Right atrium auricular region (tissue), 2 donors: ENCODE data around the gene ANKFN1. TPM values are rescaled to one million over a fixed set of nuclear protein-coding genes. Genes with fewer than 3 reads are reported as not detected.
"Not testable (repeated sequence)": the region's sequence is repeated elsewhere in the genome, so short reads cannot be mapped to it uniquely, and the experiment has no call there.

Source experiments
- DNase-seq: peaks from one replicate; pipeline ENCODE4 v3.0.0-alpha.2; 2019; ENCODE audit warnings: low spot score
- H3K27ac ChIP-seq, 2 donors: fragments of 200-600 bp; sonication (generic); 1 replicate in 1 of 2; 2 replicates in 1 of 2; pipeline ENCODE4 v1.5.1; 2016 to 2019
- H3K27me3 ChIP-seq, 2 donors: fragments of 200-600 bp; sonication (generic); one replicate each; pipeline versions ENCODE4 v1.5.1 to v1.6.0; 2017 to 2019
- H3K36me3 ChIP-seq: fragments of 200-600 bp; sonication (generic); one replicate; pipeline ENCODE4 v1.5.1; 2016
- H3K4me1 ChIP-seq, 2 donors: fragments of 200-600 bp; sonication (generic); one replicate each; pipeline versions ENCODE4 v1.5.1 to v1.6.0; 2017 to 2019
- H3K4me3 ChIP-seq, 2 donors: fragments of 200-600 bp; sonication (generic); 1 replicate in 1 of 2; 2 replicates in 1 of 2; pipeline ENCODE4 v1.5.1; 2017 to 2019; ENCODE audit warnings: mild to moderate bottlenecking in 1 of 2, moderate library complexity in 1 of 2
- H3K9me3 ChIP-seq, 2 donors: fragments of 200-600 bp; sonication (generic); one replicate each; pipeline ENCODE4 v1.5.1; 2019
- total RNA-seq, 2 donors: library from RNA; depleted of rRNA; stranded (reverse); fragments of >200 nt; gene quantifications; one replicate each; pipeline ENCODE4 v1.1.0, GENCODE V29; 2016
- TF ChIP-seq, protein P1 (sequence below), 2 donors: fragments of 200-600 bp; sonication (generic); IDR thresholded peaks; one replicate each; pipeline ENCODE4 v1.5.1; 2019; ENCODE audit warnings: antibody characterized with exemption in 2 of 2

Gene ANKFN1
- total RNA-seq, 2 donors from 2014 or later: 0.67 TPM; not detected in 1

DNA sequence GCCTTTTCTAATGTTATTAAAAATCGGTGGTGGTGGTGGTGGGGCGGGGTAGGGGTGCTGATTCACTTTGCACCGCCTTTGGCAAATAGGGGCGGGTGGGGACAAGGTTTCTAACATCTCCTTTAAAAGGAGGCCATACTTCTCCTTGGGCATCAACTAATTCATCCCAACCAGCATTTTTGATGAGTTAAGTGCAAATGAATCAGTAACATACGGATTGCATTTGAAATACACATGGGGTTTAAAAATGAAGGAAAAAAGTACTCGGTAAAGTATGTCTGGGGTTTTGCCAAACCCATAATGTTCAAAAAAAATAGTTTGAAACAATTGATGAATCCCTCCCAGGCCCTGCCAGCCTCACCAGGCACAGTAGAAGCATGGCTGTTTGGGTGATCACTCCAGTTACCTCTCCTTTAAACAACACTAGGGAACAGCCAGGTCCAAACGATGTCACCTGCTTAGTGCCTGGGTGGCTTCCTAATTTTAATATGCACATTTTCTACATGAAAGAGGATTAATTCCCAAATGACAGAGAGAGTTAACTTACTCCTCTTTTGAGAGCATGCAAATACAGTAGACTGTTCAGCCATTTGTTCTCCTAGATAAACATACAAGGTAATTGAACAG, 107.2 kb downstream of the ANKFN1 start:
- no peaks in the 10 kb centered on the region for H3K4me1 ChIP-seq
- TF ChIP-seq, protein P1, sequence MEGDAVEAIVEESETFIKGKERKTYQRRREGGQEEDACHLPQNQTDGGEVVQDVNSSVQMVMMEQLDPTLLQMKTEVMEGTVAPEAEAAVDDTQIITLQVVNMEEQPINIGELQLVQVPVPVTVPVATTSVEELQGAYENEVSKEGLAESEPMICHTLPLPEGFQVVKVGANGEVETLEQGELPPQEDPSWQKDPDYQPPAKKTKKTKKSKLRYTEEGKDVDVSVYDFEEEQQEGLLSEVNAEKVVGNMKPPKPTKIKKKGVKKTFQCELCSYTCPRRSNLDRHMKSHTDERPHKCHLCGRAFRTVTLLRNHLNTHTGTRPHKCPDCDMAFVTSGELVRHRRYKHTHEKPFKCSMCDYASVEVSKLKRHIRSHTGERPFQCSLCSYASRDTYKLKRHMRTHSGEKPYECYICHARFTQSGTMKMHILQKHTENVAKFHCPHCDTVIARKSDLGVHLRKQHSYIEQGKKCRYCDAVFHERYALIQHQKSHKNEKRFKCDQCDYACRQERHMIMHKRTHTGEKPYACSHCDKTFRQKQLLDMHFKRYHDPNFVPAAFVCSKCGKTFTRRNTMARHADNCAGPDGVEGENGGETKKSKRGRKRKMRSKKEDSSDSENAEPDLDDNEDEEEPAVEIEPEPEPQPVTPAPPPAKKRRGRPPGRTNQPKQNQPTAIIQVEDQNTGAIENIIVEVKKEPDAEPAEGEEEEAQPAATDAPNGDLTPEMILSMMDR (IDR thresholded peaks at IDR 0.05): no peak
- no peak for DNase-seq
- H3K4me3 ChIP-seq: no peak overlapping the region
- no peak overlapping the region for H3K27ac ChIP-seq
- H3K27me3 ChIP-seq: no peaks in the 10 kb centered on the region
- no peaks in the 10 kb centered on the region for H3K36me3 ChIP-seq
- H3K9me3 ChIP-seq: no peaks in the 10 kb centered on the region

DNA sequence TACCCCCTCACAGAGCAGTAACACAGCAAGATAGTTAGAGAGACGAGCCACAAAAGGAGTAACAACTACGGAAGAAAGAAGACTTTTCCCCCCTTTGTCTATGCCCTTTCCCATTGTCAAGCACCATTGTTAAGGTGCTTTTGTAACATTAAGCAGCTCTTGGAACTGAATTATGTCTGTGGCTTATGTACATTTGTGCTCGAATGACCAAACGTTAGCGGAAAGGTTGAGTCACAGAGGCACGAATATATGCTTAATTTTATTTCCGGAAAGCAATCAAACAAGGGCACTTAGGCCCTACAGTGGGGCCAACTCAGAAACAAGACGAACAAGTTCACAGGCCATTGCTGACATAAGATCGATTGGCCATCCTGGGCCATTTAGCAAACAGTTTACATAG, 109.5 kb downstream of the ANKFN1 start:
- no peaks in the 10 kb centered on the region for H3K36me3 ChIP-seq
- H3K27ac ChIP-seq: no peak overlapping the region
- no peaks in the 10 kb centered on the region for H3K4me1 ChIP-seq
- TF ChIP-seq, protein P1 (IDR thresholded peaks at IDR 0.05): no peak
- no peak overlapping the region for H3K4me3 ChIP-seq
- H3K9me3 ChIP-seq: no peaks in the 10 kb centered on the region
- DNase-seq: no peak
- H3K27me3 ChIP-seq: no peaks in the 10 kb centered on the region

DNA sequence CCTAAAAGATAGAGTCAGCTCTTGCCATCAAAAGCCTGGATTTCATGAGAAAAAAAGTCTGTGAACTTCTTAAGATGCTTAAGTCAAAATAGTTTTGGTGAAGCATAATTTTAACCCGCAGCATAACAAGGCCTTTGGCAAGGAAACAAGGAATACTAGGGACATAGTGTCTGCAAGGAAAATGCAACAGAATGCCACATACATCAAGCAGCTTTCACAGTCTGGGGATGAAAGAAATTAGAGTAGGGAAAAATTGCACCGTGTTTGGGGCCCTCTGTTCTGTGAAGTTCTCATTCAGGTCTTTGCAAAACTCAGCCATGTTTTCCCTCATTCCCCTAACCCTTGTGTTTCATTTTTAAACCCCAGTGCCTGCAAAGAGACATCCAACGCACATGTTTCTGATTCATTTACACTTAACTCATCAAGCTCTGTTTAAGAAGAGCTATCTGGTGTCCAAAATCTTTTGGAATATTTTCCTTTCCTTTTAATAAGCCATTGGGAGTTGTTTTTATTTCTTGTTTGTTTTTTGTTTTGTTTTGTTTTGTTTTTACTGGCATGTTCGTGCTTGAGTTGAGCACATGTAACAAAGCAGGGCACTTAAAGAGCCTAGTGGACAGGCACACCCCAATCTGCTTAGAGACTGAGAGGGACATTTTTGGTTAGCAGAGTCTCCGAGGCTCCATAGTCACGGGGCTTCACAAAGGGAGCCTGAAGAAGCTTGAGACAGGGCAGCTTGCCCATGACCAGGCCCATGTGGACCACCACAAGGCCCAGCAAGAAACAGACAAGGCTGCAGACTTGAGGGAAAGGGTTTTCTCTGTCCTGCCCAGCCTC, 116.5 kb downstream of the ANKFN1 start:
- TF ChIP-seq, protein P1 (IDR thresholded peaks at IDR 0.05): no peak
- no peaks in the 10 kb centered on the region for H3K36me3 ChIP-seq
- H3K4me3 ChIP-seq: no peak overlapping the region
- no peaks in the 10 kb centered on the region for H3K27me3 ChIP-seq
- H3K9me3 ChIP-seq: no peaks in the 10 kb centered on the region
- H3K4me1 ChIP-seq: no peaks in the 10 kb centered on the region
- H3K27ac ChIP-seq: no peak overlapping the region
- DNase-seq: no peak

DNA sequence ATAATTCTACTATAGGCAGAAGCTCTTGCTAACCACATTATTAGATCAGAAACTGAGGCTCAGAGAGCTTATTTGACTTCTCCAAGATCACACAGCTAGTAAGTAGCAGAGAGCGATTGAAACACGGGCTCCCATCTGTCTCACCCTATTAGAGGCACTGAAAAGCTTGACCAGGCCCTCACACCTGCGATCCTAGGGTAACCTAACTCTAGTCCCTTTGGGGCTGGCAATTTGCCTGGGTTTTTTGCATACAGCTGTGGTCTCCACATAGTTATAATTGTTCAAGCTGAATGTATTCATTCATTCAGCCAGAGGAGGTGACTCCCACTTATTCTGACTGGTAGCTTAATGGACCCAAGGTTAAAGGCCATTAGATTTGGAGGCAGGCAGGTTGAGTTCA, 121.2 kb downstream of the ANKFN1 start:
- TF ChIP-seq, protein P1 (IDR thresholded peaks at IDR 0.05): no peak
- Histone ChIP-seq H3K27ac (no peak overlapping the region), H3K36me3 (no peaks in the 10 kb centered on the region), H3K4me3 (no peak overlapping the region), H3K9me3 (no peaks in the 10 kb centered on the region), H3K27me3 (no peaks in the 10 kb centered on the region), H3K4me1 (no peaks in the 10 kb centered on the region)
- DNase-seq: no peak

DNA sequence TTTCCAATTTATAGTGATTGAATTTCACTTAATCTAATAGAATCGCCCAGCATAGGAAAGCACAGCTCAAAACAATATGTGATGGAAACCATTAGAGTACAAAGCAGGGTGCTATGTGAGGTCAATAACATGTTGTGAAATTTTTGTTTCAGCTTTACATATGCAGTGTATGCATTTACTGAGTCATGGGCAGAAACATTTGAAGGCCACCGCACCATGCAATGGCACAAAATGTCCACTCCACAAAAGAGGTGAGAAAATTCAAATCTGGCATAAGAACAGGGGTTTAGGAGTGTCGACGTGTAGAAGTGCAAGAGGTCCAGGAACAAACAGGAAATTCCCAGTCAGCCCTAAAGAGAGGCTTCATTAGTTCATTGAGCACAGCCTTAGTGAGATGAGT, 131.2 kb downstream of the ANKFN1 start:
- TF ChIP-seq, protein P1 (IDR thresholded peaks at IDR 0.05): no peak
- H3K4me3 ChIP-seq: no peak overlapping the region
- no peaks in the 10 kb centered on the region for H3K9me3 ChIP-seq
- no peak overlapping the region for H3K27ac ChIP-seq
- H3K36me3 ChIP-seq: no peaks in the 10 kb centered on the region
- H3K27me3 ChIP-seq: no peaks in the 10 kb centered on the region
- H3K4me1 ChIP-seq: no peaks in the 10 kb centered on the region
- DNase-seq: no peak

DNA sequence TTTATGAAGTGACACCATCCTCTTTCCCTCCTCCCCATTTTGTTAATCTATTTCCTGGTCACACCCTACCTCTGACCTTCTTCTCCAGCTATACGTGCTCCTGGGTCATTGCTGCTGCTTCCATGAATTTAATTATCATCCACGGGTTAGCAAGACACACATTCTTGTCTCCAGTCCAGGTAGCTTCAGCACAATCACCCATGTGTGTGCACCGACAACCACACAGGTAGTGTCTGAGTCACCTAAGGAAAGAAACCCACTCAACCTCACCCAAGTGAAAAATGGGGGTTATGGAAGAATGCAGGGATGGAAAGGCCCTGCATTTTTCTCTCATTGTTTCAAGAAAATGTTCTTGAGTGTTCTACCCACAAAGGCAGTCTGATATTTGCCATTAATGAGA, 135.5 kb downstream of the ANKFN1 start:
- H3K4me3 ChIP-seq, H3K27me3 ChIP-seq, H3K9me3 ChIP-seq, H3K27ac ChIP-seq, DNase-seq, H3K4me1 ChIP-seq, H3K36me3 ChIP-seq: not testable (repeated sequence)
